SKM-1 (cell line): Measurements from ENCODE around the gene EGLN3.

Source experiments
- DNase-seq: peaks from one replicate; lab custom pipeline; 2025; ENCODE audit not compliant: unreplicated experiment; lab: John Stamatoyannopoulos, UW

Gene EGLN3

GRCh38 chr14:33915682-33916081 is 35.2 kb downstream of the EGLN3 start:
- no peak for DNase-seq

DNA sequence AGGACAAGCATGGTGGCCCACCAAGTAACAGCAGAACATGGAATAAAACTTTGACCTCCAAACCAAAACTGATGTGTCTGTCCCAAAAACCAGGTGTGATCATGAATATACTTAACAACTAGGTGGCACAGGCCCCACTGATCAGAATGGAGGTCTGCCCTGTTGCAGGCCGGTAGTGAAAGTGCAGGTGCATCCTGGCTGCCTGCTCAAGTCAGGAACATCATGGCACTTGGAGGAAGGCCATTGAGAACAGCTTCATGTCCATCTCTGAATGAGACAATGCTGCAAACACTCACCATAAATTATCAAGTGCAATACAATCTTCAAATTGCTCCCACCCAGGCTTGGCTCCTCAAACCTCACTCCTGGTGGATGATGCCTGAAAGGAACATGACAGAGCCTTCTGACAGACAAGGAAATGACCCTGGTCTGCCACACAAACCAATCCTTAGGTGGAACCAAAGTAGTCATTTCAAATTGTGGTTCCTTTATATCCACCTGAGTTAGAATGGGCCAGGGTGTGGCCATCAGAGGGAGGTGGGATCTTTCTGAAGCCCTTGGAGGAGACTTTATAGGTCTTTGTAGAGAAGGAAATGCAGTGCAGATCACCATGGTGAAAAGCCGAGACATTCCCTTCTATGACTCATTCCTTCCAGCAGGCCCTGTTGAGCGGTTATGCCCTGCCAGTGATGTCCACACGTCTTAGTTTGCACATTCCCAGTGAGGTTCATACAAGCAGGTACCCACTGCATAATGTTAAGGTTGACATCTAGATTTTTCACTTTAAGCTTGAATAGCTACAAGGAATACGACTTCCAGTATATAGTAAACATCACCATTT is 36.0 kb downstream of the EGLN3 start:
- DNase-seq: no peak

- no peak for DNase-seq
Observed at GRCh38 chr14:33911046-33911445, 39.8 kb downstream of the EGLN3 start.

- no peak for DNase-seq
Observed at GRCh38 chr14:33910435-33910834, 40.4 kb downstream of the EGLN3 start.

- DNase-seq: no peak
Observed at GRCh38 chr14:33909380-33910084, 41.3 kb downstream of the EGLN3 start.

DNA sequence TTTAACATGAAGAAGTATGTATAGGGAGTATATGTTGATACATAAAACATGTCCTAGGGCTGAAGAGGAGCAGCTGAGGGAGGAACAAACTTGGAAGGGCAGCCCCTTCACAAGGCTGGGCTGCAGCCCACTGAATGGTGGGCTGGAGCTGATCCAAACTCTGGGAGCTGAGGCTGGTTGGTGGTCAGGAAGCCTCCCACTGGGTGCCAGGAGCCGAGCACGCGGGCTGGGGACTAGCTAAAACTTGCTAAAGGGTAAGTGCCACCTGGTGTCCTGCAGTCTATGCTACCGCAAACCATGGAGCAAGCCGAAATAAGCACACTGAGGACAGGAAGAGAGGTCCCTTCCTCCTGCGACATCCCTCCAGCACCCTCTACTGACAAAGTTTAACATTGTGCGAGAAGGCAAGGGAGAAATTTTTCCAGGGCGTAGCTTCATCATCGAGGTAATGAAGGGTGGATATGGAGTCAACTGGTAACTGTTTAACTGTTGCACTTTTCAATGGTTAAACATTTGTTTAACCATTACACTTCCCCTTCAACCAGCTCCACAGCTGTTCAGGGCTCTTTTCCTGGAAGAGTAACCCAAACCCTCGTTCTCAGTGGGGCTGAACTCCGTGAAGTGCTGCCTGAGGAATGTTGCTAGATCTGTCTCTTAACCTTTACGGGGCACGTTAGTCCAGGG is 42.2 kb downstream of the EGLN3 start:
- DNase-seq: no peak

- no peak for DNase-seq
Observed at GRCh38 chr14:33906968-33907367, 43.9 kb downstream of the EGLN3 start.

DNA sequence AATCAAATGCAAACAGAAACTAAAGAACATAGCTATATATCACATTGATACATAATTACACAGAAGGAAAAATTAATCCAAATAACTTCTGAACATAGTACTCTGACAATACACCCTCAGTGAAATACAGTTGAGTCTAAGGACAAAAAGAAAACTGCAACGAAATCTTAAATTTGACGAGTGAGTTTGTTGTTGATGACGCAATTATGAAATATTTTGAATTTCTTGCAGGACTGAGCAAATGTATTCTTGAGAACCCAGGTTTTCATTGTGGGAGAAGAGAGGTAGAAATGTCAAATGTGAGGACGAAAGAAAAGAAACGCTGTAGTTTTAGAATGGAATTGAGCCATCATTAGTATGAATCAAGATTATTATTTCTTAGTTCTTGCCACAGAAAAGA is 46.3 kb downstream of the EGLN3 start:
- DNase-seq: no peak

GRCh38 chr14:33903369-33903768 is 47.5 kb downstream of the EGLN3 start:
- no peak for DNase-seq

GRCh38 chr14:33902363-33902762 is 48.5 kb downstream of the EGLN3 start:
- no peak for DNase-seq

DNA sequence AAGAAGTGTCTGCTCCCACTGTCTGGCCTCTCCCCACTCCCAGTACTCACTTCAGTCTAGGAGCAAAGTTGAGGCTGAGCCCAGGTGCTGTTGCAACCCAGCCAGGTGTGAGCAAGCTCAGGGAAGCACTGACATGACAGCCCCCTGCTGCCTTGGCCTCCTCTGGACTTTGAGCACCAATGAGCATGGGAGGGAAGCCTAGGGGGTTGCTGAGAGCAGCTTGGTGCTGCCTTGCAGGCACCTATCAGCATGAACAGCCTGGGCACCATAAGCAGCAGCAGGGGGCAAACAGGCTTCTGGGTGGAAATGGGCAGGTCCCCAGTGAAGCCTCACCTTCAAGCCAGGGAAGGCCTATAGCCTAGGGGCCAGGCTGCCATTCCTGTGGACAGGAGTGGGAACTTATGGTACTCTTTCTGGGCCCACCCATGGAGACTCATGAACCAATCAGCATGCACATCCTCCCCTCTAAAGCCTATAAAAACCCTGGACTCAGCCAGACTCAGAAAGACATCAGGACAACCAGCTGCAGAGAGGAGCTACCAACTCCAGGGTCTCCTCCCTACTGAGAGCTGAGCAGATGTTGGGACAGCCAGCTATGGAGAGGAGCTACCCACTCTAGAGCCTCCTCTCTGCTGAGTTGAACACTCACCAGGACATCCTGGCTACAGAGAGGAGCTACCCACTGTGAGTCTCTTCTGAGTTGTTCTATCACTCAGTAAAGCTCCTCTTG is 49.3 kb downstream of the EGLN3 start:
- no peak for DNase-seq

GRCh38 chr14:33900706-33901105 is 50.2 kb downstream of the EGLN3 start:
- no peak for DNase-seq

DNA sequence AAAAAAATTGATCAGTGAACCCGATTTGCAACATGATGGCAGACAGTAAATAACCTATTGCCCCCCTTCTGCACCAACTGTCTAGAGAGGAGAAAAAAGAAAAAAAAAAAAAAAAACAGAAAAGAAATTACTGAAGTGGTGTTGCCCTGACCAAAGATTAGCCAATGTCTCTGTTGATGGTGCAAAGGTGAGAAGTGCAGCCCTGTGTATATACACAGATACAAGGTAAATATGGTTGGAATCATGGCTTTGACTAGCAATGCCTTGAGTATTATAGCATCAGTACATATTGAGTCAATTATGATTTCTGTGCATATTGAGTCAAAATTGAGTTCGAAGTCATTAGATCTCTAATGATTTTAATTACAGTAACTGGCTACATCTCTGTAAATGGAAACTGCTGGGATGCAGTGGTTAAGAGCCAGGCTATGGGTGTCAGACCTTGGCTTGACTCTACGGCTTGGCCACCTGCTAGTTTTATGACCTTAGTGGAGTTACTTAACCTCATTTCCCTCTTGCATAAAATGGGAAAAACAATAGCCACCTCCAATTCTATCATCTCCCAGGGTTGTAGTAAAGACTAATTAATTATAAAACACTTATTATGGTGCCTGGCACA is 51.0 kb downstream of the EGLN3 start:
- no peak for DNase-seq

- DNase-seq: no peak
Observed at GRCh38 chr14:33897878-33898535, 52.9 kb downstream of the EGLN3 start.

DNA sequence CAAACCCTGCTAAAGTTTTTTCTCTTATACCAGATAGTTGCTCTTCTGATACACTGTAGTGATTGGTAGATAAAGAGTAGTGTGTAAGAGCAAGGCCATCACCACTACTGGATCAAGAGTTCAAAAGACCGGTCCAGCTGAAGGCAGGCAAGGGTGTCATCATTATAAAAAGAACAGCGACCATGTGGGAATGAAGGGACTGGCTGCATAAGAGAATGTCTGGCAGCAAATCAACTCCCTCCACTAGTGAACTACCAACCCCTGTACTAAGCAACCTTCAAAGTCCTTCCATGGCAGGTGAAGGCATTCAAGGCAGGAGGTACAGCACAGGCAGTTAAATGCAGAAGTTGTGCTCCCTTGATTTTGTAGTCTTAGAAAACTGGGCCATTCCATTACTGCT is 53.5 kb downstream of the EGLN3 start:
- DNase-seq: no peak

- no peak for DNase-seq
Observed at GRCh38 chr14:33894339-33894738, 56.5 kb downstream of the EGLN3 start.

DNA sequence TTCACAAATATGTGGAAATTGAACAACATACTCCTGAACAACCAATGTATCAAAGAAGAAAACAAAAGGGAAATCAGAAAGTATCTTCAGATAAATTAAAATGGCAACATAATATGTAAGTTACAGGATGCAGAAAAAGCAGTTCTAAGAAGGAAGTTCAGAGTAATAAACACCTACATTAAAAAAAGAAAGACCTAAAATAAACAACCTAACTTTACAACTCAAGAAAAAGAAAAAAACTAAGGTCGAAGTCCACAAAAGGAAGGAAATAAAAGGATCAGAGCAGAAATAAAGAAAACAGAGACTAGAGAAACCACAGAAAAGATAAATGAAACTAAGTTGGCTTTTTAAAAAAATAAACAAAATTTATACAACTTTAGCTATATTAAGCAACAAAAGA is 59.2 kb downstream of the EGLN3 start:
- no peak for DNase-seq

DNA sequence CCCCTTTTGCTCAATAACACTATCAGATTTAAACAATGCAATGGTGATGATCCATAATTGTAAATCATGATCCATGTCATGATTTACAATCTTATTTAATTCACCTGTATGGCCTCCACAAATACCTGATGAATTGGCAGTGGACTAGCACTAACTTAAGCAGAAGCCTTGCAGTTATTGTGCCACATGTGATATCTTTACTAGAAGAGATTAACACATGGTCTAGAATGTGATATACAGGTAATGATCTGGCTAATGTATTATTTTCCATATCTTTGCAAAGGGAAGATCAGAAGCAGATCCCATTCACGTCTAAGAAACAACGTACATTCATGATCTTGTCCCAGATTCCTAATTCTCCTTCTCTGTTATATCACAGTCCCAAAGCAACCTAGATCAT is 66.0 kb downstream of the EGLN3 start:
- no peak for DNase-seq

DNA sequence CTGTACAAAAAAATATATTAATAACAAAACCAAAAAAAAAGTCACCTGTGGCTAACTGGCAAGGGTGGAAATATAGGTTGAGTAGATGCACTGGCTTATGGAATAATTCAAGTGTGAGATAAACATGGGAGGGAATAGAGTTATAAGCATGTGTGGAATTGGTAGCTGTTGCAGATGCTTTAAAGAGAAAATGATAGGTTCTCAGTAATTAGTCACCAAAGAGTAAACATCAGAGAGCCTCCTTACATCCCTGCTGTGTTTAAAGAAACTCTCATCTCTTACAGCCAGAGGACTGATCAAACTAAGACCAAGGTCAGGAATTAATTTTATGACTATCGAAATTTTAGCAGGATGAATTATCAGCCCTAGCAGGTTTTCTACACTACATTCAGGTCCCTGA is 70.5 kb downstream of the EGLN3 start:
- DNase-seq: no peak

DNA sequence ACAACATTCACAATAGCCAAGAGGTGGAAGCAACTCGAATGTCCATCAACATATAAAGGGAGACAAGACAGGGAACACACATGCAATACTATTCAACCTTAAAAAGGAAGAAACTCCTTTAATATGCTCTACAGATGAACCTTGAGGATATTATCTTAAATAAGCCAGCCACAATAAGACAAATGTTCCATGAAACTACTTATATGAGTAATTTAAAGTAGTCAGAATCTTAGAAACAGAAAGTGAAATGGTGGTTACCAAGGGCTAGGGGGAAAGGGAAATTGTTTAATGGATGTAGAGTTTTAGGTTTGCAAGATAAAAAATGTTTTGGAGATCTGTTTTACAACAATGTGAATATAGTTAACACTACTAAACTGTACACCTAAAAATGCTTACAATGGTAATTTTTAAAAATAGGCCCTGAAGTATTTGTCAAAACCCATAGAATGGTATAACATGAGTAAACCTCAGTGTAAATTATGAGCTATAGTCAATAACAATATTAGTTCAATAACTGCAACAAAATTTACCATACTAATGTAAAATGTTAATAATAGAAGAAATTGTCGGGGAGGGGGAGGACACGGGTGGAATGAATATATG is 71.1 kb downstream of the EGLN3 start:
- DNase-seq: no peak
